Suprapubic skin (tissue), 4 donors: Measurements from ENCODE around the gene FGF5. TPM values are rescaled to one million over a fixed set of nuclear protein-coding genes. Genes with fewer than 3 reads are reported as not detected.

ENCODE experiments used
- DNase-seq, 2 donors: peaks; one replicate each; pipeline ENCODE4 v3.0.0-alpha.2; 2019; ENCODE audit warnings: low spot score in 2 of 2
- H3K27ac ChIP-seq: fragments of 200-600 bp; sonication (generic); one replicate; pipeline ENCODE4 v1.5.1; 2019
- H3K27me3 ChIP-seq: fragments of 200-600 bp; sonication (generic); one replicate; pipeline ENCODE4 v1.5.1; 2019
- H3K36me3 ChIP-seq: fragments of 200-600 bp; sonication (generic); one replicate; pipeline ENCODE4 v1.5.1; 2019
- H3K4me1 ChIP-seq: fragments of 200-600 bp; sonication (generic); one replicate; pipeline ENCODE4 v1.5.1; 2019
- H3K4me3 ChIP-seq: fragments of 200-600 bp; sonication (generic); one replicate; pipeline ENCODE4 v1.5.1; 2019; ENCODE audit warnings: mild to moderate bottlenecking
- H3K9me3 ChIP-seq: fragments of 200-600 bp; sonication (generic); one replicate; pipeline ENCODE4 v1.5.1; 2019
- CTCF ChIP-seq, 2 donors: fragments of 200-600 bp in 1 of 2; fragments of 450-650 bp in 1 of 2; sonication (generic) in 1 of 2; IDR thresholded peaks; one replicate each; pipeline ENCODE4 v1.5.1; 2016 to 2019; ENCODE audit warnings: antibody characterized with exemption in 2 of 2, mild to moderate bottlenecking in 1 of 2, moderate library complexity in 1 of 2
- EP300 ChIP-seq: sonication (generic); formaldehyde crosslinking; IDR thresholded peaks from one replicate; pipeline ENCODE4 v1.6.1; 2017; ENCODE audit warnings: antibody characterized with exemption
- POLR2A ChIP-seq, 2 donors: fragments of 450-650 bp; IDR thresholded peaks; one replicate each; pipeline ENCODE4 v1.6.1; 2017; ENCODE audit warnings: antibody characterized with exemption in 2 of 2, mild to moderate bottlenecking in 2 of 2, moderate library complexity in 2 of 2
- POLR2AphosphoS5 ChIP-seq, 3 donors: sonication (generic); formaldehyde crosslinking; IDR thresholded peaks; one replicate each; pipeline ENCODE4 v1.6.1; 2017; ENCODE audit warnings: antibody characterized with exemption in 3 of 3
- WGBS: methylation state at CpG from one replicate; pipeline ENCODE4 v1.1.5; 2018; 5-methylcytosine and 5-hydroxymethylcytosine counted together
- total RNA-seq, 4 donors: library from RNA; depleted of rRNA; stranded (reverse); fragments of >200 nt; gene quantifications; one replicate each; pipeline ENCODE4 v1.1.0, GENCODE V29; 2016

FGF5 gene
- total RNA-seq, 4 donors from 2014 or later: 0.25 to 0.52 TPM; not detected in 2

GRCh38 chr4:80295336-80295735, 28.9 kb downstream of the FGF5 start:
- Histone ChIP-seq H3K4me1 (no peaks in the 10 kb centered on the region), H3K9me3 (no peaks in the 10 kb centered on the region), H3K4me3 (no peak overlapping the region), H3K36me3 (no peaks in the 10 kb centered on the region), H3K27me3 (no peaks in the 10 kb centered on the region), H3K27ac (no peak overlapping the region)
- 47% methylated on average over 3 of the region's 3 CpGs for WGBS
- no peak for TF ChIP-seq POLR2A (IDR thresholded peaks at IDR 0.05)
- no peak for TF ChIP-seq CTCF (IDR thresholded peaks at IDR 0.05)
- no peak for TF ChIP-seq POLR2AphosphoS5 (IDR thresholded peaks at IDR 0.05)
- TF ChIP-seq EP300: no peak
- DNase-seq: no peak

GRCh38 chr4:80295826-80296225, 29.4 kb downstream of the FGF5 start:
- no peak overlapping the region for H3K27ac ChIP-seq
- DNase-seq: no peak
- H3K9me3 ChIP-seq: no peaks in the 10 kb centered on the region
- TF ChIP-seq EP300 (no peak), POLR2AphosphoS5 (IDR thresholded peaks at IDR 0.05) (no peak), CTCF (IDR thresholded peaks at IDR 0.05) (no peak), POLR2A (IDR thresholded peaks at IDR 0.05) (no peak)
- 89% methylated on average over 5 of the region's 5 CpGs for WGBS
- no peaks in the 10 kb centered on the region for H3K36me3 ChIP-seq
- H3K4me3 ChIP-seq: no peak overlapping the region
- H3K4me1 ChIP-seq: no peaks in the 10 kb centered on the region
- H3K27me3 ChIP-seq: no peaks in the 10 kb centered on the region

- no peak overlapping the region for H3K27ac ChIP-seq
- H3K9me3 ChIP-seq: no peaks in the 10 kb centered on the region
- no peak overlapping the region for H3K4me3 ChIP-seq
- TF ChIP-seq POLR2AphosphoS5 (IDR thresholded peaks at IDR 0.05): no peak
- no peak for TF ChIP-seq EP300
- no peak for TF ChIP-seq POLR2A (IDR thresholded peaks at IDR 0.05)
- no peak for TF ChIP-seq CTCF (IDR thresholded peaks at IDR 0.05)
- H3K4me1 ChIP-seq: no peaks in the 10 kb centered on the region
- H3K27me3 ChIP-seq: peaks cover 19% of the 10 kb centered on the region
- DNase-seq: no peak
- H3K36me3 ChIP-seq: no peaks in the 10 kb centered on the region
- 85% methylated on average over 4 of the region's 4 CpGs for WGBS
Measured at GRCh38 chr4:80301884-80302283, 35.4 kb downstream of the FGF5 start.

GRCh38 chr4:80302616-80303223, 36.3 kb downstream of the FGF5 start:
- no peak overlapping the region for H3K4me3 ChIP-seq

GRCh38 chr4:80305466-80305865, 39.0 kb downstream of the FGF5 start:
- TF ChIP-seq POLR2A (IDR thresholded peaks at IDR 0.05): no peak
- no peak for TF ChIP-seq POLR2AphosphoS5 (IDR thresholded peaks at IDR 0.05)
- TF ChIP-seq CTCF (IDR thresholded peaks at IDR 0.05): no peak
- no peak for TF ChIP-seq EP300
- Histone ChIP-seq H3K4me3 (no peak overlapping the region), H3K27ac (no peak overlapping the region), H3K4me1 (peaks cover 7% of the 10 kb centered on the region), H3K9me3 (no peaks in the 10 kb centered on the region), H3K36me3 (no peaks in the 10 kb centered on the region), H3K27me3 (peaks cover 37% of the 10 kb centered on the region)
- DNase-seq: no peak
- 75% methylated on average over 3 of the region's 3 CpGs for WGBS

More at GRCh38 chr4:80302616-80303223, 36.3 kb downstream of the FGF5 start:
- TF ChIP-seq POLR2A (IDR thresholded peaks at IDR 0.05) (no peak), EP300 (no peak), POLR2AphosphoS5 (IDR thresholded peaks at IDR 0.05) (no peak), CTCF (IDR thresholded peaks at IDR 0.05) (no peak)
- no peak for DNase-seq
- Histone ChIP-seq H3K9me3 (no peaks in the 10 kb centered on the region), H3K27me3 (peaks cover 26% of the 10 kb centered on the region), H3K27ac (no peak overlapping the region), H3K36me3 (no peaks in the 10 kb centered on the region), H3K4me1 (peaks cover 4% of the 10 kb centered on the region)
- WGBS: 95% methylated on average over 11 of the region's 26 CpGs
